ENCODE data around the gene SPOCK2. TPM values are rescaled to one million over a fixed set of nuclear protein-coding genes. Genes with fewer than 3 reads are reported as not detected.

SPOCK2 gene
- polyA plus RNA-seq, 1 donor from 2014 or later: 5.6 TPM

DNA sequence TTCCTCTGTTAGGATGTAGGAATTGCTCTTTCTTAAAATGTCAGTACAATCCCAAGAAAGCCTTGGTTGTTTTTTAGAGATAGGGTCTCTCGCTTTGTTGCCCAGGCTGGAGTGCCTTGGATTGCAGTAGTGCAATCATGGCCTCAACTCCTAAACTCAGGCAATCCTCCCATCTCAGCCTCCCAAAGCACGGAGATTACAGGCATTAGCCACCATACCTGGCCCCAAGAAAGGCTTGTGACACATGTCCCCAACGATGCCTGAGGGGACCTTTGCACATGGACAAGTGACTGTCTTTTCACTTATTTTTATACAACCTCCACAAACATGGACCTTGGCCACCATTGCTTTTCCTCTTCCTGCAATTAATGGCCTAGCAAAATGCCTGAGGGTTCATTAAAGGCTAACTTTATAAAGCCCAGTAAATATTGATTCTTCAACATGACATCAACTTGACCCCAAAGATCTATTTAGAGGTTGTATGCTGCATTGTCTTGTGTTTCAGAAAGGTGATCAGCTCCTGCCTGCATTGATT lies 10.0 kb upstream of the SPOCK2 start:
- Histone ChIP-seq H3K9me3 (ENCODE audit: low read length) (no peaks in the 10 kb centered on the region), H3K4me2 (ENCODE audit: low read length) (no peak overlapping the region), H3K79me2 (replicated peaks; ENCODE audit: insufficient read depth, low read length) (no peaks in the 10 kb centered on the region), H4K20me1 (ENCODE audit: insufficient read depth) (no peaks in the 10 kb centered on the region), H3K9ac (ENCODE audit: low read length) (no peak overlapping the region), H3K36me3 (ENCODE audit: insufficient read depth, low read length) (peaks cover 12% of the 10 kb centered on the region), H3K27ac (ENCODE audit: low read length) (no peak overlapping the region), H3F3A (ENCODE audit: insufficient read depth, low read length, poor library complexity, severe bottlenecking) (peaks cover 2% of the 10 kb centered on the region), H3K27me3 (ENCODE audit: insufficient read depth, low read depth, low read length) (no peaks in the 10 kb centered on the region), H3K4me3 (ENCODE audit: low read length) (no peak overlapping the region), H3K9me2 (ENCODE audit: insufficient read depth, low read length) (no peaks in the 10 kb centered on the region), H2AFZ (ENCODE audit: low read depth, low read length) (no peak overlapping the region)
- TF ChIP-seq RAD21 (conservative IDR thresholded peaks at IDR 0.05): no peak
- TF ChIP-seq, protein P1, sequence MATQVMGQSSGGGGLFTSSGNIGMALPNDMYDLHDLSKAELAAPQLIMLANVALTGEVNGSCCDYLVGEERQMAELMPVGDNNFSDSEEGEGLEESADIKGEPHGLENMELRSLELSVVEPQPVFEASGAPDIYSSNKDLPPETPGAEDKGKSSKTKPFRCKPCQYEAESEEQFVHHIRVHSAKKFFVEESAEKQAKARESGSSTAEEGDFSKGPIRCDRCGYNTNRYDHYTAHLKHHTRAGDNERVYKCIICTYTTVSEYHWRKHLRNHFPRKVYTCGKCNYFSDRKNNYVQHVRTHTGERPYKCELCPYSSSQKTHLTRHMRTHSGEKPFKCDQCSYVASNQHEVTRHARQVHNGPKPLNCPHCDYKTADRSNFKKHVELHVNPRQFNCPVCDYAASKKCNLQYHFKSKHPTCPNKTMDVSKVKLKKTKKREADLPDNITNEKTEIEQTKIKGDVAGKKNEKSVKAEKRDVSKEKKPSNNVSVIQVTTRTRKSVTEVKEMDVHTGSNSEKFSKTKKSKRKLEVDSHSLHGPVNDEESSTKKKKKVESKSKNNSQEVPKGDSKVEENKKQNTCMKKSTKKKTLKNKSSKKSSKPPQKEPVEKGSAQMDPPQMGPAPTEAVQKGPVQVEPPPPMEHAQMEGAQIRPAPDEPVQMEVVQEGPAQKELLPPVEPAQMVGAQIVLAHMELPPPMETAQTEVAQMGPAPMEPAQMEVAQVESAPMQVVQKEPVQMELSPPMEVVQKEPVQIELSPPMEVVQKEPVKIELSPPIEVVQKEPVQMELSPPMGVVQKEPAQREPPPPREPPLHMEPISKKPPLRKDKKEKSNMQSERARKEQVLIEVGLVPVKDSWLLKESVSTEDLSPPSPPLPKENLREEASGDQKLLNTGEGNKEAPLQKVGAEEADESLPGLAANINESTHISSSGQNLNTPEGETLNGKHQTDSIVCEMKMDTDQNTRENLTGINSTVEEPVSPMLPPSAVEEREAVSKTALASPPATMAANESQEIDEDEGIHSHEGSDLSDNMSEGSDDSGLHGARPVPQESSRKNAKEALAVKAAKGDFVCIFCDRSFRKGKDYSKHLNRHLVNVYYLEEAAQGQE (IDR thresholded peaks at IDR 0.05; ENCODE audit: borderline replicate concordance): no peak
- TF ChIP-seq, protein P2, sequence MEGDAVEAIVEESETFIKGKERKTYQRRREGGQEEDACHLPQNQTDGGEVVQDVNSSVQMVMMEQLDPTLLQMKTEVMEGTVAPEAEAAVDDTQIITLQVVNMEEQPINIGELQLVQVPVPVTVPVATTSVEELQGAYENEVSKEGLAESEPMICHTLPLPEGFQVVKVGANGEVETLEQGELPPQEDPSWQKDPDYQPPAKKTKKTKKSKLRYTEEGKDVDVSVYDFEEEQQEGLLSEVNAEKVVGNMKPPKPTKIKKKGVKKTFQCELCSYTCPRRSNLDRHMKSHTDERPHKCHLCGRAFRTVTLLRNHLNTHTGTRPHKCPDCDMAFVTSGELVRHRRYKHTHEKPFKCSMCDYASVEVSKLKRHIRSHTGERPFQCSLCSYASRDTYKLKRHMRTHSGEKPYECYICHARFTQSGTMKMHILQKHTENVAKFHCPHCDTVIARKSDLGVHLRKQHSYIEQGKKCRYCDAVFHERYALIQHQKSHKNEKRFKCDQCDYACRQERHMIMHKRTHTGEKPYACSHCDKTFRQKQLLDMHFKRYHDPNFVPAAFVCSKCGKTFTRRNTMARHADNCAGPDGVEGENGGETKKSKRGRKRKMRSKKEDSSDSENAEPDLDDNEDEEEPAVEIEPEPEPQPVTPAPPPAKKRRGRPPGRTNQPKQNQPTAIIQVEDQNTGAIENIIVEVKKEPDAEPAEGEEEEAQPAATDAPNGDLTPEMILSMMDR (IDR thresholded peaks at IDR 0.05; ENCODE audit: poor library complexity, severe bottlenecking): no peak
- TF ChIP-seq MXI1 (conservative IDR thresholded peaks at IDR 0.05; ENCODE audit: poor library complexity, severe bottlenecking): no peak
- no peak for TF ChIP-seq TAF1 (IDR thresholded peaks at IDR 0.05; ENCODE audit: low read depth)
- TF ChIP-seq EP300 (conservative IDR thresholded peaks at IDR 0.05; ENCODE audit: poor library complexity, severe bottlenecking): no peak
- TF ChIP-seq POLR2AphosphoS5 (IDR thresholded peaks at IDR 0.05): no peak
- no peak for TF ChIP-seq EZH2 (IDR thresholded peaks at IDR 0.05; ENCODE audit: borderline replicate concordance, insufficient read depth, low read length, poor library complexity, severe bottlenecking)

DNA sequence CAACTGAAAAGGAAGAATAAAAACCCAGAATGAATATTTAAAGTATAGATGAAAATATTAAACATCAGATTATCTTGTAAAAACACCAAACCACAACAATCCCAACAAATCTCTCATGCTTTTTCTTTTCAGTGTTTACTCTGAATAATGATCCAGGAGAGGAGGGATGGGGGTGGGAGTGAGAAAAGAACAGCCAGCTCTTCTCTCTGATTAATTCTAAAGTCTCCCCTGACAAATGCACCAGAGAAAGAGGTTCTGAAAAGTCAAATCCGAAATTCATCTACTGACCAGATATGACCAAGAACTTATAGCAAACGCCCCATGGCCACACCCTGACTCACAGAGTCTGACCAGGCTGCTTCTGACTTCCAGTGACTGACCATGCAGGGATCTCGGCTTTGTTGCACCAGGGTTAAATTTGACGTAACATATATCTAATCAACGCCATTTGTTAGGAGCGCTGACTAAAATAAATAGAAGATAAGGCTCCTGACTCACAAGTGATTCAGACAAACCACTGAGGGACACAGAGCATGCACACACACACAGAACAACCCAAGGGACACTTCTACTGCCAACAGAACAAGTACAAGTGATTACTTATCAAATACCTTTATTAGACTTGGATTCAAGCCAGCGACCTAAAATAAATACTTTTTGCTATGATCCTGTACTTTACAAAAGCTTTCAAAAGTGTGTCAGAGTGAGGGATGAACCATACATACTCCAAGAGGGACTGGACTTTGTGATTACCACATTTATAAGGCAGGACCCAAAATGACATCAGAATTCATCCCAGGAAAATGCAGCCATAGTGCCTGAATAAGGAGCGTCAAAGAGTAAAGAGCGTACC lies 9.3 kb upstream of the SPOCK2 start:
- no peak for TF ChIP-seq TAF1 (IDR thresholded peaks at IDR 0.05; ENCODE audit: low read depth)
- TF ChIP-seq, protein P2 (IDR thresholded peaks at IDR 0.05; ENCODE audit: poor library complexity, severe bottlenecking): no peak
- no peak for TF ChIP-seq RAD21 (conservative IDR thresholded peaks at IDR 0.05)
- no peak for TF ChIP-seq POLR2AphosphoS5 (IDR thresholded peaks at IDR 0.05)
- TF ChIP-seq EZH2 (IDR thresholded peaks at IDR 0.05; ENCODE audit: borderline replicate concordance, insufficient read depth, low read length, poor library complexity, severe bottlenecking): no peak
- no peak for TF ChIP-seq SMC3 (conservative IDR thresholded peaks at IDR 0.05; ENCODE audit: poor library complexity)
- no peak overlapping the region for H3K27ac ChIP-seq (ENCODE audit: low read length)
- no peaks in the 10 kb centered on the region for H4K20me1 ChIP-seq (ENCODE audit: insufficient read depth)
- no peaks in the 10 kb centered on the region for H3K9me3 ChIP-seq (ENCODE audit: low read length)
- H3K4me3 ChIP-seq (ENCODE audit: low read length): no peak overlapping the region
- H3K79me2 ChIP-seq (replicated peaks; ENCODE audit: insufficient read depth, low read length): no peaks in the 10 kb centered on the region
- peaks cover 12% of the 10 kb centered on the region for H3K36me3 ChIP-seq (ENCODE audit: insufficient read depth, low read length)
- H3K9me2 ChIP-seq (ENCODE audit: insufficient read depth, low read length): no peaks in the 10 kb centered on the region
- H3K9ac ChIP-seq (ENCODE audit: low read length): no peak overlapping the region
- no peak overlapping the region for H3K4me2 ChIP-seq (ENCODE audit: low read length)
- H3F3A ChIP-seq (ENCODE audit: insufficient read depth, low read length, poor library complexity, severe bottlenecking): peaks cover 2% of the 10 kb centered on the region
- H3K27me3 ChIP-seq (ENCODE audit: insufficient read depth, low read depth, low read length): no peaks in the 10 kb centered on the region
- H2AFZ ChIP-seq (ENCODE audit: low read depth, low read length): no peak overlapping the region
